Activated T-cell treated with anti-CD3 and anti-CD28 coated beads, Interleukin-2, amount 50 U/mL, for 1 hour (primary cell): ENCODE measurements around the gene AP1G2.

Experiments used
- DNase-seq: peaks from one replicate; pipeline ENCODE4 v3.0.0-alpha.2; 2020

AP1G2 gene

GRCh38 chr14:23513005-23513817, 54.4 kb downstream of the AP1G2 start:
- DNase-seq, result no peak

GRCh38 chr14:23512156-23512555, 55.4 kb downstream of the AP1G2 start:
- DNase-seq, result peak; percentile 23
